ENCODE results near the gene RASIP1.
"Not testable (repeated sequence)": the region's sequence is repeated elsewhere in the genome, so short reads cannot be mapped to it uniquely, and the experiment has no call there.

The RASIP1 gene

GRCh38 chr19:48731452-48731851 lies 9.0 kb downstream of the RASIP1 start:
- no peak for DNase-seq (ENCODE audit: low read depth)

GRCh38 chr19:48728911-48729664 lies 11.3 kb downstream of the RASIP1 start:
- DNase-seq (ENCODE audit: low read depth) = no peak

GRCh38 chr19:48726556-48726955 lies 13.9 kb downstream of the RASIP1 start:
- no peak for DNase-seq (ENCODE audit: low read depth)

- no peak for DNase-seq (ENCODE audit: low read depth)
Observed at GRCh38 chr19:48724796-48725753, 15.3 kb downstream of the RASIP1 start.

- no peak for DNase-seq (ENCODE audit: low read depth)
Observed at GRCh38 chr19:48722196-48722708, 18.2 kb downstream of the RASIP1 start.

DNA sequence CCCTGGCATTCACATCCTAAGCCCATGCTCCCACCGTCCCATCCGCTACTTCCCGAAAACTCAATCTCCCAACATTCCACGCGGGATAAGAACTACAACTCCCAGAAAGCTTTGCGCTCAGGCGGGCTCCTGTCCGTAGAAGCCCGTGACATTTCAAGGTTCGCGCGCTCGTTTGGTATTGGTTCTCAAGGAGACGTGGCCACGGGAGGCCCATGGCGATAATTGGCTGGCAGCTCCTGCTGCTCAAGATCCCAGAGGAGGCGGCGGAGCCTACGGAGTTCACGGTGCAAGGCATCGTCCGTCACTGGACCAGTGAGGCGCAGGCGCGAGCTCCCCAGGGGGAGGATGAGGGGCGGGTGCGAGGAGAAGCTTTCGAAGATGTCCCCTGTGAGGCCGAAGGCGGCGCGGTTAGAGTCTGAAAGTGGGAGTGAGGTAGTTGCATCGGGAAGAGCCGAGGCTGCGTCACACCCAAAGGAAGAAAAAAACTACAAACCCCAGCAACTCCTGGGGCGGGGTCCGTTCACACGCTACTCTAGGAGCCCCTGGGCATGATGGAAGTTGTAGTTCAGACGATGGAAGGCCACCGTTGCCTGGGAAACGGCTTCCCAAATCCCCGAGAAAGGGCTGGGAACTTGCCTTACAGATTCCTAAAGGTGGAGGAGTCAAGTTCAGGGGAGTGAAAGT lies 19.7 kb downstream of the RASIP1 start:
- DNase-seq (ENCODE audit: low read depth) = peak; percentile 83

DNA sequence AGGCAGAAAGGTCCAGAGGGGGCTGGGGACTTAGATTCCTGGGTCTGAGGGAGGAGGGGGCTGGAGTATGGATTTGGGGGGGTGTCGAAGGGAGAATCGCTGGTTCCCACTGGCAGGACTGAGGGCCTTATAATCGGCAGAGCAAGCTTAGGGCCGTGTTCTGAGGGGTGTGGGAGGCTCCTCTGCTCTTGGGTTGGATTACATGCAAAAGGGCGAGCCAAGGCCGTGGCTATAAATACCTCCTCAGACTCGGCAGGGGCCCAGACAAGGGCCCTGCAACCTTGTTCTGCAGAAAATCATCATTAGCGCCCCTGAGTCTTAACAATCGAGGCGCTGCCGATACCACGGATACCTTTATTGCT lies 20.2 kb downstream of the RASIP1 start:
- no peak for DNase-seq (ENCODE audit: low read depth)

DNA sequence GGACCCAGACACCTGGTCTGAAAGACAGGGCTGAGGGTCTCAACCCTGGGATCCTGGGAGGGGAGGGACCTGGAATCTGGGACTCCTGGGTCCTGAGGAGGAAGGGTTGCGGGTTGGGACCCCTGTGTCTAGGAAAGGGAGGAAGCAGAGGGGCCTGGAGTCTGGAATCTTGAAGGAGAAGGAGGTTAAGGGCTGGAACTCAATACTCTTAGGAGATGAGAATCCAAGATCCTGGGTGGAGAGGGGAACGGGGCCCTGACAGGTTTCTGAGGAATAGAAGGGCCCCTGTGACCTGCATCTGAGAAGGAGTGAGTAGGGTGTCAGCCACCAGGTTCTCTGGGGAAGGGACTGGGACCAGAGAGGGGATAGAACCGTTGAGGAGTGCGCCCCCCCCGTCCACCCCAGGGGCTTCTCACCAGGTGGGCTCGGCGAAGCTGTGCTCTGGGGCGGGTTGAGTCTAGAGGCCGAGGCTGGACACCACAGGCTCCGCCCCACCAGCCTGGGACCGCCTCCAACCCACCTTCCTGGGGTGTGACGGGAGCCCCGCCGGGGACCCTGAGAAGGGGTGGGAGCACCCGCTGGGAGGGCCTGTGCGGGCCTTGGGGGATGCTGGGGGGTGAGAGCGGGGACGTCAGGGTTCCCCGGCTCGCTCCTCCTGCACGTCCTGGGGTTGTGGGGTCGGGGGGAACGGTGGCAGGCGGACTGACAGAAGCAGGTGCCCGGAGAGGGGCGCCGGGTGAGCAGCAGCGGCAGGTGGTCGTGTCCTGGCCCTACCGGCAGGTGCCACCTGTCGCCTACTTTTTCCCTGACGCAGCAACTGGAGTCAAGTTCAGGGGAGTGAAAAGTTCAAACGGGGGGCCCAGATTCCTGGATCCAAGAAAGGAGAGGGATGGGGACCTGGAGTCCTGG lies 20.9 kb downstream of the RASIP1 start, which contains the start of gene MAMSTR:
Gene MAMSTR (minus strand): TSS at position 463 of the 909 bp plus-strand sequence. CDS start 694 bp downstream, outside the sequence.
- no peak for DNase-seq (ENCODE audit: low read depth)

DNA sequence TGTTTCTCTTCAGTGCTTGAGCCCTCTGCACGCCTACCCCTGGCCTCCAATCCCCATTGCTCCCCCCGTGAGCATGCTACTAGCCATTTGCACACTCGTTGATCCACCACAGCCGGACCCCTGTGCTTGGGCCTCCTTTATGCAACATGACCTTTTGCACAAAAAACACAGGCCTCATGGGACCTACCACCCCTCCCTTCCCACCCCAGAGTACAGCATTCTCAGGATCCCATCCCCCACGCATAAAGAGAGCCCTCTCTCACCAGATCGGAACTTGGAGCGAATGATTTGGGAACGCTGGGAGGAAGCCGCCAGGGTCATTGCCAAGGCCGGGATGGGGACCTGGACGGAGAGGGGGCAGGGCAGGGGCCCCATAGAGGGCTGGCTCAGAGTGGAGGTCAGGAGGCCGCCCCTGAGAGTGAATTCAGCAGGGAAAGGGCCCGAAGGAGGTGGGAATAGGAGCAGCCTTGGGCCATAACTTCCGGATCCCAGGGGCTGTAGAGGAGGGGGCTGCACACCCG lies 21.6 kb downstream of the RASIP1 start:
- DNase-seq (ENCODE audit: low read depth) = no peak

GRCh38 chr19:48718106-48718505 lies 22.3 kb downstream of the RASIP1 start:
- DNase-seq (ENCODE audit: low read depth) = not testable (repeated sequence)

GRCh38 chr19:48716562-48717291 lies 23.7 kb downstream of the RASIP1 start:
- DNase-seq (ENCODE audit: low read depth) = no peak

DNA sequence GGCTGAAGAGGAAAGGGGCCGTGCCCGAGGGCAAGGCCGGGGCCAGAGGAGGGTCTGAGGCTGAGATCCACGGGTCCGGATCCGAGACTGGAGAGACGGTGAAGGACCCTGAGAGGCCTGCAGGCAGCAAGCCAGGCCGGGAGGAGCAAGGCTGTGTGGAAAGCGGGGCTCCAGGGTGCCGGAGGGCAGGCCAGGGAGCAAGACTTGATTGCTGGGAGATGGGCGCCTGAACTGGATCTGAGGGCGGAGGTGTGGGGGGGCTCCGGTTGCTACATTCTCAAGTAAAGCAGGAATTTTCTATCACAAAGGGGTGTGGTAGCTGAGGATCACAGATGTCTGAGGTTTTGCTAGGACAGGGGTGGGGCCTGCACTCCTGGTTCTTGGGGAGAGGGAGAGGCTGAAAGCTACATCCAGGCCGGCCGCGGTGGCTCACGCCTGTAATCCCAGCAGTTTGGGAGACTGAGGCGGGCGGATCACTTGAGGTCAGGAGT lies 24.7 kb downstream of the RASIP1 start:
- no peak for DNase-seq (ENCODE audit: low read depth)

DNA sequence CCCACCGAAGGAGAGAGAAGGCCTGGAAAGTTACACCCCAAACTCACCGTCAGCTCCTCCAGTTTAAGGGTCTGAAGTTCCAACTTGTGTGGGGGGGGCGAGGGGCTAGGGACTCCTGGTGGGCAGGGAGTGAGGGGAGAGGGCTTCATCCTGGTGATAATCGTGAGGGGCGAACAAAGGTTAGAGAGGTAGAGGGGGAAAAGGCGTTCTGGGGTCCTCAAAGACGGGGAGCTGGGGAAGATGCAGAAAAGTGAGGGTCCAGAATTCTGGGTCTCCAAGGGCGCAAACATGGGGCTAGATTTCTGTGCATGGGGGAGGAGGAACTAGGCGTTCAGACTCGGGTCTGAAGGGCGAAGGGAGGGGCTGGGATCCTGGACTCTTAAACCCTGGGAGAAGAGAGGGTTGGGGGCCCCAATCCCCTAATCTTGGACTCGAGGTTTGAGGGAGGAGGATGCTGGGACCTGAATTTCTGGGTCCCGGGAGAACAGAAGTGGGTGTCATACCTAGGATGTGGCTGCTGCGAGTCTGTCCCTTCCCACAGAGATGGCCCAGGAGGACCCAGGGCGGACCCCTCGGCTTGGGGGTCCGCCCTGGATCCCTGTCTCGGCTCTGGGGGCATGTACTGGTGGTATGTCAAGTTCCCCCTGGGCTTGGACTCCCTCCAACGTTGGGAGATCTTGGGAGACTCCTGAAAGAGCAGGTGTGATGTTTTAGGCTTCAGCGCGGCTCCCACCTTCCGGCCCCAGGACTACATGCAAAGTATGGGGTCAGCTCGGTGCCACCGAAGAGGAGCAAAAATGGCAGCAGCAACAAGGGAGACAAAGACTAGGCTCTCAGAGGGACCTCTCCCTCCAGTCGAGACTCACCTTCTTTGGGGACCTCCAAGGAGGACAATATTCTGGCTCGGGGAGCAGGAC lies 25.4 kb downstream of the RASIP1 start:
- DNase-seq (ENCODE audit: low read depth) = no peak

DNA sequence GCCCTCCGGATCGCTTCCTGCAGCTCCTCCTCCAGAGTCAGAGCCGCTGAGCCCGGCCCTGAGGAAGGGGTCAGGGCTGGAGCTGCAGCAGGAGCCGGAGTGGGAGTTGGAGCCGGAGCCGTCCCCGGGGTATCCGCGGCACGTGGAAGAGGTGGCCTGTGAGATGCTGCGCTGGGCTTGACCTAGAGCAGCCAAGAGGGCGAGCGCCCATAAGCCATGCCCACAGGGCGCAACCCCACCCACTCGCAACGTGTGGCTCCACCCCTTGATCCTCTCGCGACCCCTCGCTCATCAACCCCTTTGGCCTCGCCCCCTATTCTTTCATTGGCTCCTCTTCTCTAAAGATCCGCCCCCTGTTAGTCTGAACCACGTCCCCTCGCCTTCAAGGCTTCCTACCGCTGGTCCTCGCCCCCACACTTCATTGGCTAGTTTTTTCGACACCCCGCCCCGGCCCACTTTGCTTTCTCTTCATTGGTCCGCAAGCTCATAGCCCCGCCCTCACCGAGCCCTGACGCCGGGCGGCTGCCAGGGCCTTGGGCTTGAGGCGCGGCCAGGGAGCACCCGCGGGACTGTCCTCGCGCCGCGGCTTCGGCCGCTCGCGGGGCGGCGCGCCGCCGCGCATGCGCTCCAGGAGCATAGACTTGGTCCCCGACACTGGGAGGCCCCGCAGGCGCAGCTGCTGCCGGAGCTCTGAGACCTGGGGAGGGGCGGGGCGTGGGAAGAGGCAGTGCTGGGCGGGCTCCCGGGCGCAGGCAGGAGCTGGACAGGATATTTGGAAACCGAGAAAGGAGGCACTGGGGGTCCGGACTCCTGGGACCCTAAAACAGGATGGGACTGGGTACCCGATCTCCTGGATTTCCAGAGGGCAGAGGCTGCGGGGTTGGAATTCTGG lies 26.3 kb downstream of the RASIP1 start:
- peak; percentile 94 for DNase-seq (ENCODE audit: low read depth)

DNA sequence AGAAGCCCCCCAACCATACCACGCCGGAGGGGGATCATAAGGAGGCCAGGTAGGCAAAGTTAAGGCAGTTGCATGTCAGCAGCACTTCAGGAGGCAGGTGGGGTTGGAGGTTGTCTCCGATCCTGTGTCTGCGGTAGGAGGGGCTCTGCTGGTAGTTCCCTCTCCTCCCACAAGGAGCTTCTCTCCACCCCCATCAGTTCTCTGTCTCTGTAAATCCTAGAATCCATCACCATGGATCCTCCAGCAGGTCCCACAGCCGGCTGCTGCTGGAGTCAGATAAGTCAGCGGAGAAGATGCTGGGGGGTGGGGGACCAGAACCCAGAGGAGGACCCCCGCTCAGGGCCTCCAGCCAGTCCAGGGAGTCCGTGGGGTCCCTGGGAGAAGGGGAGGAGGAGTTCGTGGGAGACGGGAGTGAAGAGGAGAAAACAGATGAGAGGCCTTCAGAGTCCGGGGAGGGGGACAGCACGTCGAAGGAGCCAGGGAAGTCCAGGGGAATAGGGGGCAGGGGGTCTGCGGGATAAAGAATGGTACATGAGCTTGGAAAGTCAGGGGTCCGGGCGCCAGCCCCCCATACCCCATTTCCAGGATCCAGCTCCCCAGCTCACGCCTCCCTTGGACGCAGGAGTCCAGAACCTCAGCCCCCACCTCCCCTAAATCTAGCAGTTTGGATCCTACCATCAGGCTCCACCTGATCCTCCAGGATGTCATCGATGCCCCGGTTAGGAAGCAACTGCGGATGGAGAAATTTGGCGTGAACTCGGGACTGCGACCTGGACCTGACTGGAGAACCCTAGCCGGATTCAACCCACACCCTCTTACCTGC lies 27.2 kb downstream of the RASIP1 start:
- DNase-seq (ENCODE audit: low read depth) = no peak

- DNase-seq (ENCODE audit: low read depth) = no peak
Observed at GRCh38 chr19:48711106-48711662, 29.2 kb downstream of the RASIP1 start.

GRCh38 chr19:48708471-48708870 lies 31.9 kb downstream of the RASIP1 start:
- DNase-seq (ENCODE audit: low read depth) = no peak
